HT-29 (cell line): Measurements from ENCODE around the gene MAPKAPK2. TPM values are rescaled to one million over a fixed set of nuclear protein-coding genes. Genes with fewer than 3 reads are reported as not detected.

Source experiments
- DNase-seq: peaks from one replicate; pipeline ENCODE4 v3.0.0-alpha.2; 2015; ENCODE audit warnings: low spot score
- total RNA-seq: library from RNA; depleted of rRNA; stranded (reverse); fragments of >200 nt; shearing (Covaris generic); gene quantifications from 2 replicates; pipeline ENCODE4 v1.2.3, GENCODE V29; 2014

MAPKAPK2 gene
- total RNA-seq, 1 experiment from 2014 or later = 50.4 TPM

- no peak for DNase-seq
These were observed 17.6 kb downstream of the MAPKAPK2 start for GRCh38 chr1:206702260-206702659.

GRCh38 chr1:206702803-206703202 is 18.1 kb downstream of the MAPKAPK2 start:
- no peak for DNase-seq

GRCh38 chr1:206703661-206704060 is 19.0 kb downstream of the MAPKAPK2 start:
- no peak for DNase-seq

- no peak for DNase-seq
These were observed 19.5 kb downstream of the MAPKAPK2 start for GRCh38 chr1:206704226-206704625.

GRCh38 chr1:206705191-206705590 is 20.5 kb downstream of the MAPKAPK2 start:
- no peak for DNase-seq

- no peak for DNase-seq
These were observed 21.1 kb downstream of the MAPKAPK2 start for GRCh38 chr1:206705726-206706297.

GRCh38 chr1:206706298-206706791 is 21.6 kb downstream of the MAPKAPK2 start:
- DNase-seq = no peak

- no peak for DNase-seq
These were observed 22.2 kb downstream of the MAPKAPK2 start for GRCh38 chr1:206706806-206707366.

- DNase-seq = no peak
These were observed 23.4 kb downstream of the MAPKAPK2 start for GRCh38 chr1:206708058-206708457.

- DNase-seq = no peak
These were observed 24.2 kb downstream of the MAPKAPK2 start for GRCh38 chr1:206708882-206709281.

GRCh38 chr1:206709322-206709721 is 24.6 kb downstream of the MAPKAPK2 start:
- no peak for DNase-seq

GRCh38 chr1:206709772-206710459 is 25.2 kb downstream of the MAPKAPK2 start:
- DNase-seq = no peak

GRCh38 chr1:206710460-206710823 is 25.7 kb downstream of the MAPKAPK2 start:
- no peak for DNase-seq

GRCh38 chr1:206713070-206713469 is 28.4 kb downstream of the MAPKAPK2 start:
- no peak for DNase-seq

GRCh38 chr1:206713910-206714312 is 29.2 kb downstream of the MAPKAPK2 start:
- no peak for DNase-seq

GRCh38 chr1:206714331-206715058 is 29.8 kb downstream of the MAPKAPK2 start:
- DNase-seq = peak; percentile 81

- DNase-seq = no peak
These were observed 30.4 kb downstream of the MAPKAPK2 start for GRCh38 chr1:206715120-206715519.

GRCh38 chr1:206715552-206716158 is 30.9 kb downstream of the MAPKAPK2 start:
- no peak for DNase-seq

- no peak for DNase-seq
These were observed 31.6 kb downstream of the MAPKAPK2 start for GRCh38 chr1:206716159-206716869.

GRCh38 chr1:206716870-206717673 is 32.4 kb downstream of the MAPKAPK2 start:
- no peak for DNase-seq

- DNase-seq = no peak
These were observed 32.9 kb downstream of the MAPKAPK2 start for GRCh38 chr1:206717674-206717989.
